Head of caudate nucleus (tissue), 42 donors: Measurements from ENCODE around the gene ADAM22.

Experiments
- DNase-seq, 42 donors: peaks; one replicate each; pipeline versions ENCODE4 v3.0.0 to v3.0.0-alpha.2; 2020 to 2021; ENCODE audit warnings: mixed read lengths in 7 of 42
- intact Hi-C: fragments of 100-400 bp; cut with DNase I; formaldehyde crosslinking; loops from one replicate; pipeline ENCODE4 v1.15.0; 2022

Gene ADAM22

DNA sequence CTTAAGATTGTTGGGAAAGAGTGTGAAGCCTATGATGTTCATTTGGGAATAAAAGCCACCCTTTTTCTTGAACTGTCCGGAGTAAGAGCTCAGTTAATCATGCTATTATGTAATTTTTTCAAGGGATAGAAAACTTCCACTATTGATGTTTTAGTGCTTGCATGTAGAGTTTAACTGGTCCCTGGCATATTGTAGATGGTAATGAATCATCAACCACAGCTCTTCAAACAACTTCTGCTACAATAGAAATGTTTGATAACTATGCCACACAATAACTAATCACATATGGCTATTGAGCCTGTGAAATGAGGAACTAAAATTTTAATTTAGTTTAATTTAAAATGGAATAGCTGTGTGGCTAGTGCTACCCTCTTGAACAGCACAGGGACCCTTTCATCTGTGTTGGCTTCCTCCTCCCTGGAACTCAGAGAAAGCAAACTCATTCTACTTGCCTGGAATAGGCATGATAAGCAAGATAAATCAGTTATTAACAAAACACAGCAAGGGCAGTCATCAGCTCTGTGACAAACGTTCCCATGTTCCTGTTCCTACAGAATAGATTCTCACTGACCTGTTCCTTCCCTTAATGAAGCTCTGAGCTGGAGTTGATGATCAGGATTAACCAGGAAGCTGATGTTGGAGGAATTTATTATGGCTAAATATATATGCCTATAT lies 290.7 kb downstream of the ADAM22 start:
- intact Hi-C loops = no loop called here
- no peak for DNase-seq

DNA sequence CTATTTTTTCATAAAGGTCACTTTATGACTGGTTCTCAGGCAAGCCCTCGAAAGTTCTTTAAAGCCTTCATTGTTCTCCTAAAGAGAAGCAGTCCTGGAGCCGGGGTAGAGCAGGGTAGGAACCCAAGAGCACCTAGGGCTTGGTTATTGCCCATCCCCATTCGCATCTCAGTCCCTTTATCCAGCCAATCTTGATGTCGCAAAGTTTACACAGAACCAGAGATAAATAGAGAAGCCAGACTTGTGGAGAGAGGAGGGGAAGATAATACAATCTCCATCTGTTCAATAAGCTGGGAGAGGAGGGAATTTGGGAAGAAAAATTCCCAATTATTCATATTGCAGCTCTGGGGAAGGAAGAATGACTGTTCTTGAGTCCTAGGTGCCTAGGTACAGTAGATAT lies 292.1 kb downstream of the ADAM22 start:
- intact Hi-C loops = no loop called here
- no peak for DNase-seq

GRCh38 chr7:88226886-88227516 lies 292.9 kb downstream of the ADAM22 start:
- no peak for DNase-seq

DNA sequence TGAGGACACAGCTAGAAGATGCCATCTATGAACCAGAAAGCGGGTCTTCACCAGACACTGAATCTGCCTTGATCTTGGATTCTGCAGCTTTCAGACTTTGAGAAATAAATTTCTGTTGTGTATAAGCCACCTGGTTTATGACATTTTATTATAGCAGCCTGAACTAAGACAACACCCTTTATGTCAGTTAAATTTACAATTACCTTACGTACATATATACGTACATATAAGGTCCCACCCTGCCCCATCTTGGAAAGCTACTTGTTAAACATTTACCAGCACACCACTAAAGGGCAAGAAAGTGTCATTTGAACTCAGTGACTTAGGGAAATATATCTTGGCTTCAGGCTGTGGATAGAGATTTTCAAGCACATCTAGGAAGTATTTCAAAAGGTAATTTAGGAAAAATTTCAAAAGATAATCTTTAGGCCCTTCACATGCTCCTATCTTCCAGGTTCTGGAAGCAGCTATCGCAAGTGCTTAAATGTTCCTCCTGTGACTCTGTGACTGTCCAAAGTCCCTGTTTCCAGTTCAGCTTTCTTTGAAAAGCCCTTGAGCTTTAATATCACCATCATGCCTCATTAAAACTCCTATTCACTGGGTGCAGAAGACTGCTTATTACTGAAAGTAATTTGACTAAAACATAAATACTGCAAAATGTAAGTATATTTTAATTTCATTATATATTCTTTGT lies 295.4 kb downstream of the ADAM22 start:
- no peak for DNase-seq
- intact Hi-C loops = no loop called here

More at GRCh38 chr7:88226886-88227516, 292.9 kb downstream of the ADAM22 start:
- intact Hi-C loops = no loop called here

DNA sequence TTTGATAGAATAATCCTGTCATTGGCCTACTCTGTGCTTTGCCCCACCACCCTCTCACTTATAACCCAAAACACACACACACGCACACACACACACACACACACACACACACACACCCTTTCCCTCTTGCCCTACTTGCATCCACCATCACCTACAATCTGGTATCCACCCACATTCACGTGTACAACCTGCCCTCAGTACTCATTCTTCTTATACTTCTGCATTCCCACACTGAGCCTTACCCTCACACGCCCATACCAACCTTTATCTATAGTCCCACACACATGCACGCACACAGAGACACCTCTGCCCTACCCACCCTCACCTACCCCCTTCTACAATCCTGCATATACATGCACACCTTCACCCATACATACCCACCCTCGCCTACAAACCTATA lies 296.6 kb downstream of the ADAM22 start:
- intact Hi-C loops = no loop called here
- no peak for DNase-seq

DNA sequence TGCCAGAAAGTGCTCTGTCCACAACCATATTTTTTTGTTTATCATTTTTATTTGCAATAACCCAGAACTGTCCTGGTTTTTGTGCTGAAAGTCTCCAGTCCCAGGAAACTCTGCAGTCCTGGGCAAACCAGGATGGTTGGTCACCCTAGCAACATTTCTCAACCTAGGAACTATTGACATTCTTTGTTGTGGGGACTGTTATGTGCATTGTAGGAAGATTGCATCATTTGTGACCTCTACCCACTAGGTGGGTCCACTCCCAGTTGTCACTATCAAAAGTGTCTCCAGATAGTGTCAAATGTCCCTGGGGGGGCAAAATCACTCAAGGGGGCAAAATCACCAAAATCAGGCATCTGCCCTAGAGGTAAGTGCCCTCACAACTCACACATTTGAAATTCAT lies 299.8 kb downstream of the ADAM22 start:
- no peak for DNase-seq
- intact Hi-C loops = no loop called here

GRCh38 chr7:88239852-88240251 lies 305.8 kb downstream of the ADAM22 start:
- intact Hi-C loops = no loop called here
- DNase-seq = no peak

DNA sequence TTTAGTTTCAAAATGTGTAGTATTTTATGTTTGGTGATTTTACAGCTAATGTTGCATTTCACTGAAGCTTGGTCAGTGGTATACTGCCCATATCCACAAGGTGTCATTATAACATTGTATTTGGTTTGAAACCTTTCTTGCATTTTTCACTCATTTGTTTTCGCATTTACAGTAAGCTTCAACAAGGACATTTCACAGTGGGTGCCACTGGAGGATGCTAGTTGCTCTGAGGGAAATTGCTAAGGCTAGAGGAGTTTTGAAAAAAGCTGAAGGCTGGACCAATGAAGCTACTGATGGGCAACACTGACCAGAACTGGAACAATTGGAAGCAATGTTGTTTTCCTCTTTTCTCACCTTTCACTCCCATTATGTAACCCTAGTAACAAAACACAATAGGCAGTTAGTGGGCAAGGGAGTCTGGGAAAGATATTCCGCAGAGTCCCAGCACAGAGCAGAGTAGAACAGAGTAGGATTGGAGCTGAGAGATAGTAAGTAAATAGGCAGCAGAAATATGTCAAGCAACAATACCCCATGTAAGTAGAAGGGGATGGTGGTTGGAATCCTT lies 309.4 kb downstream of the ADAM22 start:
- intact Hi-C loops = no loop called here
- DNase-seq = peak in 8 of 42 donors; percentile 3 to 37 (median 10)

DNA sequence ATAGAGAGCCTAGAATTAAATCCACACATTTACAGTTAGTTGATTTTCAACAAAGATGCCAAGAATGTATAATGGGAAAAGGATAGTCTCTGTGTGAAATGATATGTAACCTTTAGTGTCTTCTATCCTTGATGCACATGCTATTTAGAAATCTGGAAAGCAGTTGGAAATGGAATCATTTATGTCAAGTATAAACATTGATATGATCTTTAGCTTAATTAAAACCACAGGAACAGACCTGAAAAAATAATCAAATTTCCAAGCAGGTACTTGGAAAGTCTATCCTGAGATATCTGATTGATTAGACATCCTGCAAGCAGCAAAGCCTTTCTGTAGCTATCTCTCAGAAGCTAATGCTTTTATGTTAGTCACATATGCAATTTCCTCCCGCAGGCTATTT lies 310.2 kb downstream of the ADAM22 start:
- no peak for DNase-seq
- intact Hi-C loops = no loop called here
